ENCODE measurements around the gene DERL2.
"Not testable (repeated sequence)": the region's sequence is repeated elsewhere in the genome, so short reads cannot be mapped to it uniquely, and the experiment has no call there.

DERL2 gene

DNA sequence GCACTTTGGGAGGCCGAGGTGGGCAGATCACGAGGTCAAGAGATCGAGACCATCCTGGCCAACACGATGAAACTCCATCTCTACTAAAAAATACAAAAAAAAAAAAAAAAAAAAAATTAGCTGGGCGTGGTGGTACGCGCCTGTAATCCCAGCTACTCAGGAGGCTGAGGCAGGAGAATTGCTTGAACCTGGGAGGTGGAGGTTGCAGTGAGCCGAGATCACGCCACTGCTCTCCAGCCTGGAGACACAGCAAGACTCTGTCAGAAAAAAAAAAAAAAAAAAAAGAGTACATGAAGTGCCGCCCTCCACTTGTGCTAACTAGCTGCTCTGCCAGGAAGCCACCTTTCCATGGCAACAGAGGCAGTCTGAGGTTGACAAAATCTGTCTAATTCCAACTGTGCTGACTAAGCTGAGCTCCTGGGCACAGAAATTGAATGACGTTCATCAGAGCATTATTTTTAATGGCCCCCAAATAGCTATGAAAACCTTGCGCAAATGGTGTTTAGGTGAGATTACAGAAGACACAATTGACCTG, 50.1 kb downstream of the DERL2 start:
- not testable (repeated sequence) for DNase-seq

DNA sequence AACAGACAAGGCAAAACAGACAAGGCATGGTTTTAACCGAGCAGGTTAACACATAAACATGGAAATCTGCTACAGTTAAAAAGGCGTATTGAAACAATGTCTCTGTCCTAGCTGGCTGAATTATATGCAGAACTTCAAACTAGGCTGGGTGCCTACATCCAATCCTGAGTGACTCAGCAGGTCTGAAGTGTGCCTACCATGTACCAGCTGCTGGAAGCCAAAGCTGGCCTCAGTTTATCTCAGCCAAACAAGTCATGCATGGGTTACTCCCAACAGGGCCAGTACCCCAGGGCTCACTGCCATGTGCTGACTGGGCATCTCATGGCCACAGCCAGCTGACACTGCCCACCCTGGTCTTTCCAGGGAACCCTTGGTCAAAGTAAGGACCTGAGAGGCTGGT, 51.0 kb downstream of the DERL2 start:
- DNase-seq, result no peak

DNA sequence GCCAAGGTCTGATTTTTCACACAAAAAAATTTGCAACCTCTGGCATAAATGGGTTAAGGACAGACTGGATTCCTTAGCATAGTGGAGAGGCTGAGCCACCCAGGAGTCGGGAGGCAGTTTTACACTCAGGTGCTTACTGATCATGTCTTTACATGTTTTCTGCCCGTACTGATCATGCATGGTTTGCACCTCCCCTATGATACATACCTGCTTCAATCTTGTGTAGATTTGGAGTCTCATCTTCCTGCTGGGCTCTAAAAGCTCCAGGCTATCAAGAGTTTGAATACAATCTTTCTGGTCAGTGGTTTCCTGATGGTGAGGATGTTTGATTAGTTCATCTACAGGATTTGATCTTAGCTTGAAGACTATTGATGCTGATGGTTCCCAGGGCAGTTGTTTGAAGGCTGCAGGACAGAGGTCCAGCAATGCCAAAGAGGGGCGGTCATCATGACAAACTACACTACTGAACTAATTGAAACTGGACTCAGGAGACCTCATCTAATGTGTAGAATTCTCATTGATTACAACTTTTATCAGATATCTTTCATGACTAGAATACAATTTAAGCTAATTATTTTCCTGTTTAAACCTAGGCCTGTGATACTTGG, 53.9 kb downstream of the DERL2 start:
- DNase-seq, result no peak

DNA sequence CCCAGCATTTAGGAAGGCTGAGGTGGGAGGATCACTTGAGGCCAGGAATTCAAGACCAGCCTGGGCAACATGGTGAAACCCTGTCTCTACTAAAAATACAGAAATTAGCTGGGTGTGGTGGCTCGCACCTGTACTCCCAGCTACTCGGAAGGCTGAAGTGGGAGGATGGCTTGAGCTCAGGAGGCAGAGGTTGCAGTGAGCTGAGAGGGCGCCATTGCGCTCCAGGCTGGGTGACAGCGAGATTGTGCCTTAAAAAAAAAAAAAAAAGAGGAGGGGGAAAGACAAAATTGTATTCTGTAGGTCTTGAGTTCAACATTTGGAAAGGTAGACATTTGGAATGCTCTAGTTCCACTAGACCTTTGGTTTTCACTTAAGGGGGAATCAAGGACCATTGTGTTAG, 54.7 kb downstream of the DERL2 start:
- DNase-seq, result not testable (repeated sequence)

DNA sequence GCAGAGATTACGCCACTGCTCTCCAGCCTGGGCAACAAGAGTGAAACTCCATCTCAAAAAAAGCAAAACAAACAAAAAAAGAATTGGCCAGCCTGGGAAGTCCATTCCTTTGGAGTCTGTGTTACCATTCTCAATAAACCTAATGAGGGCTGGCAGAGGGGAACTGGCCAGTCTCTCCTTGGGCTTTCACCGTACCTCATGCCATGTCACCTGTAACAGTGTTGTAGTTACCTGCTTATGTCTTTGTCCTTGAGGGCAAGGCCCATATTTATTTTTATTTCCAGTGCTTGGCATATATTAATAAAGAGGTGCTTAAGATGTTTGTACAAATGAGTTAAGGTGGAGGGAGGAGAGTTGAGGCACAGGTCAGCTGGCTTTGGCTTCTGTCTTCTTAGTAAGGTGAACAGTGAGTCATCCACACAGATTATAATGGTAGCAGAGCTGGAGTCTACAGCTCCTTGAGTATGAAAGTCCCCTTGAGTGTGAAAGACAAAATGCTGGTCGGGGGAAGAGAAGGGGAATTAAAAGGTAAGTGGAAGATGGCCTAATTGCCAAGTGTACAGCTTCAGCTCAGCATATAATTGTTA, 55.5 kb downstream of the DERL2 start:
- DNase-seq, result no peak

DNA sequence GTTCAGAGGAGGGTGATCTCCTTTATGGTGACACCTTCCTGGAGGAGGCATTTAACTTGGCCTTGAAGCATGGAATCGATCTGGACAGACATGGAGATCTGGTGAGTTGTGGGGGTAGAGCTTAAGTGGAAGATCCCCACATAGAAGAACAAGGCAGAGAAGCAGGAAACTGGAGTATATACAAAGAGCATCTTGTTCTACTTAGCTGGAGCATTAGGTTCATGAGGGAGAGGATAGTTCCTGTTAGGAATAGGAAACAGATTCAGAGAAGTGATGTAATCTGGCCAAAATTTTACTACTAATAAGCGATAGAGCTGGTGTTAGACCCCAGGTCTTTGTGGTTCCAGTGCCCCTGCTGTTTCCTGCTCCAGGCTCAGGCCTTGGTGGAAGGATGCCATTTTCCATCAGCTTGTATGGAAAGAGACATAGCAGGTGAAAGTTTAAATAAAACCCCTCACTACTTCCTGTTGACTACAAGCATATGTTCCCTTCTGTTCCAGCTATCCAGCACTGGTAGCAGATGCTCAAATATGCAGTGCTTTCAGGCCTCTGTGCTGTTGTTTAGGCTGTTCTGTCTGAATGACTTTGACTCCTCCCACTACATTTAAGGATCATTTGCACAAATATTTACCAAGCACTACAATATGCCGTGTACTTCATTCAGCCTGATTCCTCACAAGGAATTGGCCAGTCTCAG, 56.6 kb downstream of the DERL2 start:
- DNase-seq, result no peak

DNA sequence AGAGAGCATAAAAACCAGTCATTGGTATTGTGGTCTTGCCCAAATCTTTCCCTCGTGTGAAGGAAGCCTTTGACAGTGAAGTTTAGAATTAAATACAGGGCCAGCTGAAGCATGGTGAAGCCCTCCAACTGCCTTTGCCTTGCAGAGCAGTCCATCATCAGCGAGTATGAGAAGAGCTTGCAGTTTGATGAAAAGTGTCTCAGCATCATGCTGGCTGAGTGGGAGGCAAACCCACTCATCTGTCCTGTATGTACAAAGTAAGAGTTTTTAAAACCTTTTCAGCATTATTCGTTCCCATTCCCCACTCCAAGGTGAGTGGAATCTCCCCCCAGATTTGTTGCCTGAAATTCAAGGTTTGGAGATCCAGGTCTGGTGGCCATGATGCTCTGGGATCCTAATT, 60.2 kb downstream of the DERL2 start:
- no peak for DNase-seq

DNA sequence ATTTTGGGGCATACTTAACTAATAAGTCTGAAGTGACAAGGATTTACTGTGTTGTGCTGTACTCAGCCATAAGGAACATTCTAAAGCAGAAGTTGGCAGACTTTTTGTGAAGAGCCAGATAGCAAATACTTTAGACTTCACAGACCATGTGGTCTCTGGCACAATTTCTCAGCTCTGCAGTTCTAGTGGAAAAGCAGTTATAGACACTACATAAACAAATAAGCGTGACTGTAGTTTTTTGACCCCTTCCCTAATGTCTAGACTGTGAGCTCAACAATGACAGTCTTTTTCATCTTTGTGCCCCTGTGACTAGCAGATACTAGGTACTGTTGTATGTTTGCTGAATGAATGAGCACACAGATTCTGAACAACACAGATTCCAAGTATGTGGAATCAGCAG, 61.1 kb downstream of the DERL2 start:
- no peak for DNase-seq

DNA sequence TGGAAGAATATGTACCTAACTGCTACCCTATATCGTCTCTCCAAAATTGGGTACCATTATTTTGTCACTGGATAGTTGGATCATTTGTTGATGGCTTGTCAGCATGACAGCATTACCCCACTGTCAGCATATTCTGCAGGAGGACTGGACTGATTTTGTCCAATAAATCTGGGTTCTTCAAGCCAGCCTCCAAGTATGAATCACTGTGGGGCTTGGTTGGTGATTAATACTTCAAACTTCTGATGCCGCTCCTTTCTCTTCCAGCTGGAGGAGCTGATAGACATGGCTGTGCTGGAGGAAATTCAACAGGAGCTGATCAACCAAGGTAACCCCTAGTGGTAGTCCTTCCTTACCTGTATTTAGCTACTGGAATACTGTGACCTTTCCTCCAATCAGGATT, 63.5 kb downstream of the DERL2 start:
- no peak for DNase-seq

Measured in activated gamma-delta T cell treated with Interleukin-2 at 50 U/mL for 16 hours (primary cell).